Left renal pelvis (tissue), 4 donors: Measurements from ENCODE around the gene ZNF474. TPM values are rescaled to one million over a fixed set of nuclear protein-coding genes. Genes with fewer than 3 reads are reported as not detected.

Experiments
- DNase-seq, 4 donors: peaks; one replicate each; pipeline ENCODE4 v3.0.0-alpha.2; 2013; ENCODE audit warnings: low read depth in 4 of 4, low spot score in 3 of 4
- polyA plus RNA-seq, 4 donors: library from polyadenylated mRNA; unstranded; fragments of 120-200 nt; gene quantifications; one replicate each; pipeline ENCODE4 v1.2.1, GENCODE V29; 2013; ENCODE audit not compliant: insufficient read length in 4 of 4

The ZNF474 gene
- polyA plus RNA-seq, 4 donors: 0.26 to 0.77 (median 0.71) TPM

- no peak for DNase-seq
Measured at GRCh38 chr5:122114501-122114900, 14.8 kb upstream of the ZNF474 start.

DNA sequence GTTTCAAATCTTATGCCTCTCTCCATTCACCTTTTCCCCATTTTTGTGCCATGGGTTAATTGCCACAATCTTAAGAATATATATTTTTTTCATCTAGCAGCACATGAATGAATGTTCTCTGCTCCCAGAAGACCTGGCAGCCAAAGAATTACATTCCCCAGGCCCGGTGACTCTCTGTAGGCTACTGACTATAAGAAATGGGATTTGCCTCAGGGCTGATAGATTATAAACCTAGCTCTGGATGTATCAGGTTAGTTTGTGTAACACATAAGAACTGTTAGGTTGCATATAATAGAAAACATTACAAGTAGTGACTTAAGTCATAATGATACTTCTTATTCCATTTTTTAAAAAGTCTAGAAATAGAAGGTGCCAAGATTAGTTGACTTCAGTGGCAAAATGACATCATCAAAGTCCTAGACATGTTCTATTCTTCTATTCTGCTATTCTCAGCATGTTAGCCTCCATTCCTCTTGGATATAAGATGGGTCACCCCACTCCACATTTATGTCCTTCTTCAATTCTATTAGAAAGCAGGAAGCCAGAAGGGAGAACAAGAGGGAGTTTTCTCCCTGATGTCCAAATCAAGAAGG lies 10.9 kb upstream of the ZNF474 start:
- no peak for DNase-seq

DNA sequence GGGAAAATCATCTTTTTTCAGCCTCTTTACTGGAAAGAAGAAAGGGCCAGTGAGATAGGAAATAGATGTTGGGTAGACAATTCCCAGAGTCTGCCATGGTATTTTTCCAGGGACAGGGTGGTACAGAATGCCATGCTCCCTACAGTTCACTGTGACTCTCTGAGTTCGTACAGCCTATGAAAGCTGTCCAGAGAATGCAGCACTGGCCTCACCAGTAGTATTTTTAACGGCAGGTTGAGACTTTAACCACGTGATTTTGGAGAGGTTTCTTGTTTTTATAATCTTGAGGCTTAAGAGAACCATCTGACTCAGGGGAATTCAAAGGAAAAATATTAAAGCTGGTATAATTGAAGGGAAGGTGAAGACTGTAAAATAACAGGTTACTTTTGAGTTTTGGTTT lies 10.1 kb upstream of the ZNF474 start:
- no peak for DNase-seq

DNA sequence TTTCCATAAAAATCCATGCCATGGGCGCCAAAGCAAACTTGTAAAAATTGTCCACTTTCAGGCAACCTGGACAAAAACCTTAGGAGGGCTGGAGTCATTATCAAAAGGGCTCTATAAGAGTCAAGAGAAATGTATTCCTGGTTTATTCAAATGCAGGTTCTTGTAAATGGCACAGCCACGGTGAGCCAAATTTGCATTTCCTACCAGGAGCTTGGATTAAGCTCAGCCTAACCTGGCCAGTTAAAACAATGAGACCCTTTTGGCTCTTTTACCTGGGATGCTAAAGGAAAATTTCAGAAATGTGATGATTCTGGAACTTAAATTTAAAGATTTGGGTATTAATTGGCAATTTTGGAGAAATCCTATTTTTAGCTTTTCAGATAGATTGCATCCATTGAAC lies 8.9 kb upstream of the ZNF474 start:
- no peak for DNase-seq

DNA sequence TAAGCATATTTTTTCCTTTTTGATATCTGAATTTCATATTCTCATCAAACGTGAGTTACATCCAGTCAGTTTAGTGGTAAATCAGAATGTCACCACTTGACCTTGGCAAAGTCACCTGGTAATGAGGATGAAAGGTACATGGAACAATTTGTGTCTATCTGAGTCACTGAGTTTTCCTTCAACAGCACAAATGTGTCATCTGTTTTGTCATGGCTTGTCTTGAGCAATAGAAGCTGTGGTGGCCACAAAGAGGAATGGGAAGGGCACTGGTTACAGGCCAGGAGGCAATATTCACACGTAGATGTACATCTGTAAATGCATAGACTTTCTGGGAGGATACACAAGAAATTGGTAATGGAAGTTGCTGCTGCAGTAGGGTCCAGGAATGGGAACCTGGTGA lies 8.4 kb upstream of the ZNF474 start:
- no peak for DNase-seq

DNA sequence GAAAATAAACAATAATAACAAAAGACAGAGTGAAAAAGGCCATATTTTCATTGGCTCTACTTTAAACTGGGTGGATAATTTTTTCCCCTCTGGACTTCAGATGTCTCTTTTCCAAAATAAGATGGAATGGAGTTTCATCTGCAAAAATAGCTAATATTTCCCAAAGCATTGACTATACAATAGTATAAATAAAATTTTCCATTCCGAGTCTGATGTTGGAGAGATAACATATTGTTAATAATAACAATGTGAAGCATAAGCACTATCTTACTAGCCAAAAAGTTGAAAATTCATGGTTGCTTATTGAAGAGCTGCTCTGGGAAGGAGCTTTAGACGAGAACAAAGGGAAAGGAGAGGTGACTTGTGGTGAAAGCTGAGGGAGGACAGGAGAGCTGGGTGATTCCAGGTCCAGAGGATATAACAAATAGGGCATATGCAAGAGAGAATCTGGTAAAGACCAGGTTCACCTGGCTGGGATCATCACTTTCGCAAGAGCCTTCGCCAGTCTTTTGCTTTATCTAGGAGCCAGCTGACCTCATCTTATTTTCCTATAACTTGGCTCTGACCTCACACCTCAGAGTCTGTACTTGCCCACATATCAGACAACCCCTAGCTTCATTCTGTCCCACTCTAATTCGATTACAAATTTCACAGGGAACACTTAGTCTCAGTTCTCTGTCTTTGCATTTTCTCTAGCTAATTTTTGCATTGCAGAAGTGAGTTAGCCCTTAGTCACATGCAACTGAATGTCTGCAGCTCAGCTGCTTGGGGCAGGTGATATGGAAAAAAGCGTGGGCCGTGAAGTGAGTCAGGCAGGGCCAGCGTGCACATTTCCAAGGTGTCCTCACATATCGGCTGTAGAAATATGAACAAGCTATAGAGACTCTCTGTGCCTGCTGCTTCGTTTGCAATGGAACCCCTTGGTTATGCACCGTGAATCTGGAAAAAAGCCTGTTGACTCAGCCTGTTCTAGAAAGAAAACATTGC lies 7.6 kb upstream of the ZNF474 start:
- no peak for DNase-seq

GRCh38 chr5:122124766-122125165 lies 4.6 kb upstream of the ZNF474 start:
- no peak for DNase-seq

- DNase-seq: no peak
Measured at GRCh38 chr5:122126177-122126755, 3.1 kb upstream of the ZNF474 start.

GRCh38 chr5:122126756-122127321 lies 2.5 kb upstream of the ZNF474 start:
- DNase-seq: no peak

- no peak for DNase-seq
Measured at GRCh38 chr5:122130152-122130551, 806 bp downstream of the ZNF474 start.

- no peak for DNase-seq
Measured at GRCh38 chr5:122137702-122138101, 8.4 kb downstream of the ZNF474 start.

DNA sequence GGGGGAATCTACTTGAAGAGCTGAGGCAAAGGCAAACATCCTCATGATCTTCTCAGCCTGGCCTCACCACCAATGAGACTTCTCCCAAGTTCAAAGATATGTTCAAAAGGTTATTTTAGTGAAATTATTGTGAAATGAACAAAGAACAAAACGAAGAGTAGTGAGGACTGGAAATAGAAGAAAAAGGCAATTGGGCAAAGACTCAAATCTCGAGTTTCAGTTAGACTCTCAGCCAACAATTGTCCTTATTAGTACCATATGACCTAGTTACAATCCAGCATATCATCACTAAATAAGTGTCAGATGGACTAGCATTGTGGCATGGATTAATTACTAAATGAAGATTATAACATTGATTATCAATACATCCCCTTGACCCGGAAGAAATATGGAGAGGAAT lies 9.0 kb downstream of the ZNF474 start:
- no peak for DNase-seq

- DNase-seq: no peak
Measured at GRCh38 chr5:122140900-122141299, 11.6 kb downstream of the ZNF474 start.

GRCh38 chr5:122141751-122142150 lies 12.4 kb downstream of the ZNF474 start:
- DNase-seq: no peak

DNA sequence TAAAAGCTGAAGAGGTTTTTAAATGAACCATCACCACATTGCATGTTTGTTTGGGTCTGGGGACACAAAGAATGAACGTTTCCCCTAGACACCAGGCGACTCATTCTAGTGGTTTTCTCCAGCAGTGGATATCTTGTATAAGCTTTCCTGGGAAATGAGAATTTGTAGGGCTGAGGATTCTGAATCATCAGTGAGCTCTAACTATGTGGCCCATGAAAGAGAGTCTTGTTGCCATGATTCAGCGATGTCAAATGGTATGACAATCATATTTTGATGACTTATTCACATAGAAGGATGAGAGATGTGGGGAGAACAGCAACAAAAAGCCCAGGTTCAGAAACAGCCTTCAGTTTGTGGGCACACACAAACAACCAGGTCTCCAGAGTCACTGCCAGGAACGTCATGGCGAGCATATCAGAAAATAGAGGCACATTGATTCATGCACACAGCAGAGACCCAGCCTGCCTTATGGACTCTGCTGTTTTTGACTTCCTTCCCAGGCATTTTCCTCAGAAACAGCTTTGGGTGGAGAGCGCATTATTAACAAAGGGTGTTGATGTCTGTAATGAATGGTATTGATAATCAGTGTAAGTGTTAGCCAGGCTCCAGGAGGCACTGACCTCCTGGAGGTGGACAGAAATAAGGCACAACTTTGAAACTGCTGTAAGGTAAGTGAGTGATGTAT lies 13.3 kb downstream of the ZNF474 start:
- no peak for DNase-seq

GRCh38 chr5:122144236-122144635 lies 14.9 kb downstream of the ZNF474 start:
- DNase-seq: no peak

- DNase-seq: no peak
Measured at GRCh38 chr5:122145906-122146305, 16.6 kb downstream of the ZNF474 start.

- DNase-seq: no peak
Measured at GRCh38 chr5:122149321-122150090, 20.2 kb downstream of the ZNF474 start.

DNA sequence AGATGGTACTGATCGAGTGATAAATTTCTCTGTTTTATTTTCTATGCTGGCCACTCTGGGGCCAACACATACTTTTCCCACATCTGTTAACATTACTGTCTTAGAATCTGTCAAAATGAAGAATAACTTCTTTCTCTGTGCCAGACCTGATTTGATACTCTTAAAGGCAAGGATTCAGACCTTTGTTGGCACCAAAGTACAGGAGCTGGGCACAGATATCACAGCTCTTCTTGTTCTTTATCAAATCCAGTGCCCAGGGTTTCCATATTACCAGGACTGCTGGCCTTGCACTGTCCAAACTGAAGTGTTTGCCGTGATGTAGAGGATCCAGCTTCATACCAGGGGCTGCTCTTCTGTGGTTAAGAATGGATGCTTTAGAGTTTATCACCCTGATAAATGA lies 20.9 kb downstream of the ZNF474 start:
- DNase-seq: no peak

- no peak for DNase-seq
Measured at GRCh38 chr5:122151640-122152039, 22.3 kb downstream of the ZNF474 start.
